K562 (cell line): Measurements from ENCODE around the gene CYB5R3. TPM values are rescaled to one million over a fixed set of nuclear protein-coding genes. Genes with fewer than 3 reads are reported as not detected.

Source experiments
- DDX20 ChIP-seq: fragments of 450-650 bp; IDR thresholded peaks from 2 replicates; pipeline ENCODE4 v1.6.1; 2016; ENCODE audit warnings: missing genetic modification characterization, low read depth, mild to moderate bottlenecking, missing compliant biosample characterization, moderate library complexity
- EP300 ChIP-seq: IDR thresholded peaks from 2 replicates; pipeline ENCODE4 v1.6.1; 2012; ENCODE audit warnings: low read length, improper control_type of control experiment
- FOXP1 ChIP-seq: sonication (generic); formaldehyde crosslinking; IDR thresholded peaks from 2 replicates; pipeline ENCODE4 v1.8.0; 2022; ENCODE audit warnings: mild to moderate bottlenecking, missing genetic modification reagents
- GTF2F1 ChIP-seq: IDR thresholded peaks from 2 replicates; pipeline ENCODE4 v1.6.1; 2011; ENCODE audit warnings: low read depth, low read length, improper control_type of control experiment
- HDAC2 ChIP-seq: fragments of 450-650 bp; IDR thresholded peaks from 2 replicates; pipeline ENCODE4 v1.6.1; 2016; ENCODE audit warnings: mild to moderate bottlenecking
- HNRNPLL ChIP-seq: fragments of 200-400 bp; formaldehyde crosslinking; IDR thresholded peaks from 2 replicates; pipeline ENCODE4 v1.6.1; 2017; ENCODE audit warnings: low read length, low read depth, mild to moderate bottlenecking; ENCODE audit not compliant: poor library complexity, severe bottlenecking
- POLR2A ChIP-seq: fragments of 450-650 bp; conservative IDR thresholded peaks from 2 replicates; pipeline ENCODE4 v1.6.1; 2016
- TCF3 ChIP-seq: sonication (generic); formaldehyde crosslinking; IDR thresholded peaks from 2 replicates; pipeline ENCODE4 v1.4.0; 2020; ENCODE audit warnings: mild to moderate bottlenecking, missing genetic modification reagents
- ZNF583 ChIP-seq: fragments of 250-450 bp; sonication (Bioruptor Pico); IDR thresholded peaks from 2 replicates; pipeline ENCODE4 v1.4.0; 2020
- polyA plus RNA-seq, 8 experiments: library from polyadenylated mRNA; depleted of rRNA in 4 of 8; stranded (reverse) in 5 of 8; unstranded in 3 of 8; fragments of >200 nt; fragmentation: Nextera tagmentation in 2 of 8; fragmentation: Illumina TruSeq in 1 of 8; extraction: Ambion mirVana in 2 of 8; extraction: Trizol in 1 of 8; gene quantifications; 2 replicates each; pipeline versions ENCODE4 v1.2.1 to v1.2.3, GENCODE V29; 2011 to 2014; ENCODE audit warnings: inconsistent platforms in 1 of 8, missing spikeins in 1 of 8
- total RNA-seq, 7 experiments: library from RNA; depleted of rRNA in 6 of 7; stranded (reverse); fragments of >200 nt in 6 of 7; fragmentation: Illumina TruSeq in 2 of 7; extraction: Trizol in 2 of 7; gene quantifications; 2 replicates each; pipeline versions ENCODE4 v1.2.1 to v1.2.3, GENCODE V29; 2011 to 2021; ENCODE audit warnings: low replicate concordance in 1 of 7
- TF ChIP-seq, protein P1 (sequence below): sonication (generic); formaldehyde crosslinking; IDR thresholded peaks from 2 replicates; pipeline ENCODE4 v1.8.0; 2023; ENCODE audit warnings: mild to moderate bottlenecking, missing genetic modification reagents
- TF ChIP-seq, protein P2 (sequence below): fragments of 250-450 bp; sonication (Bioruptor Pico); IDR thresholded peaks from 2 replicates; pipeline ENCODE4 v1.4.0; 2020; ENCODE audit warnings: borderline replicate concordance
- TF ChIP-seq, protein P3 (sequence below): fragments of 200-800 bp; sonication (Bioruptor generic); IDR thresholded peaks from 2 replicates; pipeline ENCODE4 v1.6.1; 2017; ENCODE audit warnings: missing genetic modification characterization, missing compliant biosample characterization
- TF ChIP-seq, protein P4 (sequence below): IDR thresholded peaks from 2 replicates; pipeline ENCODE4 v1.6.1; 2011; ENCODE audit not compliant: insufficient read length; ENCODE audit errors: extremely low read depth
- TF ChIP-seq, protein P5 (sequence below): sonication (generic); formaldehyde crosslinking; IDR thresholded peaks from 2 replicates; pipeline ENCODE4 v1.8.0; 2022; ENCODE audit warnings: mild to moderate bottlenecking, missing genetic modification reagents
- TF ChIP-seq, protein P6 (sequence below), 2 experiments: fragments of 250-450 bp in 1 of 2; fragments of 450-650 bp in 1 of 2; sonication (Bioruptor Pico) in 1 of 2; IDR thresholded peaks; 2 replicates each; pipeline versions ENCODE4 v1.6.1 to v1.8.0; 2016 to 2021; ENCODE audit warnings: mild to moderate bottlenecking in 2 of 2, moderate library complexity in 2 of 2, missing compliant biosample characterization in 1 of 2, missing genetic modification characterization in 1 of 2

The CYB5R3 gene
- total and polyA plus RNA-seq, 9 of the 15 experiments (the other 6 are each of a cell fraction or from before 2014, with no cell fraction given), result 1.4 to 66.8 (median 23.4) TPM

DNA sequence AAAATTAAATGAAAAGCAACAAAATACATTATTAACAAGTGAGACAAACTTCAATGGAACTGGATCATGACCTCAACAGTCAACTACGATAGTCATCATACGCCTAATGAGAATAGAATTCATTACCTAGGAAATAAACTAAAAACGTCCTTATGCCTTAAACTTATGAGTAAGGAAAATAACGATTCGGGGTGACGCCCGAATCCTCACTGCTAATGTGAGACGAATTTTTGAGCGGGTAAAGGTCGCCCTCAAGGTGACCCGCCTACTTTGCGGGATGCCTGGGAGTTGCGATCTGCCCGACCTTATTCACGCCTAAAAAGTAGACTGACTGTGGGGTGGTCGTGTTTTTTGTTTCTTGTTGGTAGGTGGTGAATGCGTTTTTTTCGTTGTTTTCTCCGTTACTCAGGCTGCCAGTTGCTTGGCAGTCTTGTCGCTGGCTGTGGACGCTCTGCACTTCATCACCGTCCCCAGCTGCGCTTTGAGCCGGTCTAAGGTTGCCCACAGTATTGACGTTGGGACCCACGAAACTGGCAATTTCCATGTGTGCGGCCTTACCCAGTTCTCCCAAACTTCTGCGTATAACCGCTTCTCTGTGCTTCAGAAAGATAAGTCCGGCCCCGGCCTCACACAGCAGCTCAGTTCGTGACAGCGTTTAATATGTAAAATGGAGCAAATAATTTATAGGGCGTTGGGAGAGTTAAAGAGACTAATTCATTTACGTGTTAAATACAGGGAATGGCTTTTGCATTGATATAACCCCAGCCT lies 33.9 kb downstream of the CYB5R3 start (continued):
- TF ChIP-seq, protein P1, sequence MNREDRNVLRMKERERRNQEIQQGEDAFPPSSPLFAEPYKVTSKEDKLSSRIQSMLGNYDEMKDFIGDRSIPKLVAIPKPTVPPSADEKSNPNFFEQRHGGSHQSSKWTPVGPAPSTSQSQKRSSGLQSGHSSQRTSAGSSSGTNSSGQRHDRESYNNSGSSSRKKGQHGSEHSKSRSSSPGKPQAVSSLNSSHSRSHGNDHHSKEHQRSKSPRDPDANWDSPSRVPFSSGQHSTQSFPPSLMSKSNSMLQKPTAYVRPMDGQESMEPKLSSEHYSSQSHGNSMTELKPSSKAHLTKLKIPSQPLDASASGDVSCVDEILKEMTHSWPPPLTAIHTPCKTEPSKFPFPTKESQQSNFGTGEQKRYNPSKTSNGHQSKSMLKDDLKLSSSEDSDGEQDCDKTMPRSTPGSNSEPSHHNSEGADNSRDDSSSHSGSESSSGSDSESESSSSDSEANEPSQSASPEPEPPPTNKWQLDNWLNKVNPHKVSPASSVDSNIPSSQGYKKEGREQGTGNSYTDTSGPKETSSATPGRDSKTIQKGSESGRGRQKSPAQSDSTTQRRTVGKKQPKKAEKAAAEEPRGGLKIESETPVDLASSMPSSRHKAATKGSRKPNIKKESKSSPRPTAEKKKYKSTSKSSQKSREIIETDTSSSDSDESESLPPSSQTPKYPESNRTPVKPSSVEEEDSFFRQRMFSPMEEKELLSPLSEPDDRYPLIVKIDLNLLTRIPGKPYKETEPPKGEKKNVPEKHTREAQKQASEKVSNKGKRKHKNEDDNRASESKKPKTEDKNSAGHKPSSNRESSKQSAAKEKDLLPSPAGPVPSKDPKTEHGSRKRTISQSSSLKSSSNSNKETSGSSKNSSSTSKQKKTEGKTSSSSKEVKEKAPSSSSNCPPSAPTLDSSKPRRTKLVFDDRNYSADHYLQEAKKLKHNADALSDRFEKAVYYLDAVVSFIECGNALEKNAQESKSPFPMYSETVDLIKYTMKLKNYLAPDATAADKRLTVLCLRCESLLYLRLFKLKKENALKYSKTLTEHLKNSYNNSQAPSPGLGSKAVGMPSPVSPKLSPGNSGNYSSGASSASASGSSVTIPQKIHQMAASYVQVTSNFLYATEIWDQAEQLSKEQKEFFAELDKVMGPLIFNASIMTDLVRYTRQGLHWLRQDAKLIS (CRISPR knock-in tag), result peak; percentile 98
- TF ChIP-seq EP300, result peak; percentile 71; the same call in 1 of the 2 replicates
- TF ChIP-seq, protein P2, sequence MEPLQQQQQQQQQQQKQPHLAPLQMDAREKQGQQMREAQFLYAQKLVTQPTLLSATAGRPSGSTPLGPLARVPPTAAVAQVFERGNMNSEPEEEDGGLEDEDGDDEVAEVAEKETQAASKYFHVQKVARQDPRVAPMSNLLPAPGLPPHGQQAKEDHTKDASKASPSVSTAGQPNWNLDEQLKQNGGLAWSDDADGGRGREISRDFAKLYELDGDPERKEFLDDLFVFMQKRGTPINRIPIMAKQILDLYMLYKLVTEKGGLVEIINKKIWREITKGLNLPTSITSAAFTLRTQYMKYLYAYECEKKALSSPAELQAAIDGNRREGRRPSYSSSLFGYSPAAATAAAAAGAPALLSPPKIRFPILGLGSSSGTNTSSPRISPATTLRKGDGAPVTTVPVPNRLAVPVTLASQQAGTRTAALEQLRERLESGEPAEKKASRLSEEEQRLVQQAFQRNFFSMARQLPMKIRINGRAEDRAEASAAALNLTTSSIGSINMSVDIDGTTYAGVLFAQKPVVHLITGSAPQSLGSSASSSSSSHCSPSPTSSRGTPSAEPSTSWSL (CRISPR knock-in tag), result no peak
- TF ChIP-seq GTF2F1, result peak; percentile 100
- 0 out of 2 replicates have a peak, but pooled peaks have one; percentile 21 for TF ChIP-seq HDAC2
- TF ChIP-seq, protein P3, sequence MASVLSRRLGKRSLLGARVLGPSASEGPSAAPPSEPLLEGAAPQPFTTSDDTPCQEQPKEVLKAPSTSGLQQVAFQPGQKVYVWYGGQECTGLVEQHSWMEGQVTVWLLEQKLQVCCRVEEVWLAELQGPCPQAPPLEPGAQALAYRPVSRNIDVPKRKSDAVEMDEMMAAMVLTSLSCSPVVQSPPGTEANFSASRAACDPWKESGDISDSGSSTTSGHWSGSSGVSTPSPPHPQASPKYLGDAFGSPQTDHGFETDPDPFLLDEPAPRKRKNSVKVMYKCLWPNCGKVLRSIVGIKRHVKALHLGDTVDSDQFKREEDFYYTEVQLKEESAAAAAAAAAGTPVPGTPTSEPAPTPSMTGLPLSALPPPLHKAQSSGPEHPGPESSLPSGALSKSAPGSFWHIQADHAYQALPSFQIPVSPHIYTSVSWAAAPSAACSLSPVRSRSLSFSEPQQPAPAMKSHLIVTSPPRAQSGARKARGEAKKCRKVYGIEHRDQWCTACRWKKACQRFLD (CRISPR knock-in tag), result peak; percentile 67; the same call in 1 of the 2 replicates
- peak; percentile 100 for TF ChIP-seq POLR2A
- TF ChIP-seq HNRNPLL, result peak; percentile 88
- TF ChIP-seq, protein P4, sequence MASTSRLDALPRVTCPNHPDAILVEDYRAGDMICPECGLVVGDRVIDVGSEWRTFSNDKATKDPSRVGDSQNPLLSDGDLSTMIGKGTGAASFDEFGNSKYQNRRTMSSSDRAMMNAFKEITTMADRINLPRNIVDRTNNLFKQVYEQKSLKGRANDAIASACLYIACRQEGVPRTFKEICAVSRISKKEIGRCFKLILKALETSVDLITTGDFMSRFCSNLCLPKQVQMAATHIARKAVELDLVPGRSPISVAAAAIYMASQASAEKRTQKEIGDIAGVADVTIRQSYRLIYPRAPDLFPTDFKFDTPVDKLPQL, result peak; percentile 96
- TF ChIP-seq FOXP1, result peak; percentile 91; the same call in 1 of the 2 replicates
- no peak for TF ChIP-seq ZNF583 (CRISPR knock-in tag)
- TF ChIP-seq, protein P5, sequence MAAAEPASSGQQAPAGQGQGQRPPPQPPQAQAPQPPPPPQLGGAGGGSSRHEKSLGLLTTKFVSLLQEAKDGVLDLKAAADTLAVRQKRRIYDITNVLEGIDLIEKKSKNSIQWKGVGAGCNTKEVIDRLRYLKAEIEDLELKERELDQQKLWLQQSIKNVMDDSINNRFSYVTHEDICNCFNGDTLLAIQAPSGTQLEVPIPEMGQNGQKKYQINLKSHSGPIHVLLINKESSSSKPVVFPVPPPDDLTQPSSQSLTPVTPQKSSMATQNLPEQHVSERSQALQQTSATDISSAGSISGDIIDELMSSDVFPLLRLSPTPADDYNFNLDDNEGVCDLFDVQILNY, result peak; percentile 98
- no peak for TF ChIP-seq DDX20
- TF ChIP-seq TCF3 (CRISPR knock-in tag), result peak; percentile 39; the same call in 1 of the 2 replicates
- TF ChIP-seq, protein P6, sequence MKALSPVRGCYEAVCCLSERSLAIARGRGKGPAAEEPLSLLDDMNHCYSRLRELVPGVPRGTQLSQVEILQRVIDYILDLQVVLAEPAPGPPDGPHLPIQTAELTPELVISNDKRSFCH (CRISPR knock-in tag; IDR thresholded peaks at IDR 0.05), result no peak
- TF ChIP-seq, protein P6 (tag; IDR thresholded peaks at IDR 0.05), result peak; percentile 91
